DND-41 (cell line): ENCODE data around the gene WIPF3.

ENCODE experiments used
- CTCF ChIP-seq: IDR thresholded peaks from 2 replicates; pipeline ENCODE4 v1.5.1; 2012; ENCODE audit warnings: borderline replicate concordance, low read length, moderate library complexity, mild to moderate bottlenecking; ENCODE audit not compliant: poor library complexity, severe bottlenecking; ENCODE audit errors: extremely low read depth
- EZH2 ChIP-seq: IDR thresholded peaks from 3 replicates; pipeline ENCODE4 v1.6.1; 2012; ENCODE audit warnings: borderline replicate concordance, low read depth, mild to moderate bottlenecking, moderate library complexity, low read length, inconsistent platforms; ENCODE audit not compliant: severe bottlenecking

- TF ChIP-seq CTCF (no peak), EZH2 (no peak)
These were observed 36.8 kb downstream of the WIPF3 start for GRCh38 chr7:29843093-29843492.
